ENCODE measurements around the gene CTSL. TPM values are rescaled to one million over a fixed set of nuclear protein-coding genes. Genes with fewer than 3 reads are reported as not detected.
A peak's percentile ranks its signal among the peaks of the same experiment; 100 is the strongest.

CTSL gene
- total and polyA plus RNA-seq, 11 donors: 86.6 to 382 (median 130) TPM

- Histone ChIP-seq H3K27ac (peak overlapping the region in 3 of 12 donors; percentile 70 to 80 (median 80)), H3K9me3 (no peaks in the 10 kb centered on the region), H3K4me3 (no peak overlapping the region), H3K36me3 (no peaks in the 10 kb centered on the region), H3K4me1 (peaks cover 0 to 55% (median 7%) of the 10 kb centered on the region in 12 donors), H3K27me3 (no peaks in the 10 kb centered on the region)
- peak in 1 of 4 donors; percentile 9 for ATAC-seq
- DNase-seq: no peak
- TF ChIP-seq CTCF (IDR thresholded peaks at IDR 0.05) (no peak), POLR2A (IDR thresholded peaks at IDR 0.05) (no peak)
- intact Hi-C loops (cut with DNase I): no loop called here
- 93 to 98% (median 95%) methylated on average over 6 of the region's 6 CpGs for WGBS, 4 donors
These were observed 13.1 kb upstream of the CTSL start for GRCh38 chr9:87712801-87713277.

DNA sequence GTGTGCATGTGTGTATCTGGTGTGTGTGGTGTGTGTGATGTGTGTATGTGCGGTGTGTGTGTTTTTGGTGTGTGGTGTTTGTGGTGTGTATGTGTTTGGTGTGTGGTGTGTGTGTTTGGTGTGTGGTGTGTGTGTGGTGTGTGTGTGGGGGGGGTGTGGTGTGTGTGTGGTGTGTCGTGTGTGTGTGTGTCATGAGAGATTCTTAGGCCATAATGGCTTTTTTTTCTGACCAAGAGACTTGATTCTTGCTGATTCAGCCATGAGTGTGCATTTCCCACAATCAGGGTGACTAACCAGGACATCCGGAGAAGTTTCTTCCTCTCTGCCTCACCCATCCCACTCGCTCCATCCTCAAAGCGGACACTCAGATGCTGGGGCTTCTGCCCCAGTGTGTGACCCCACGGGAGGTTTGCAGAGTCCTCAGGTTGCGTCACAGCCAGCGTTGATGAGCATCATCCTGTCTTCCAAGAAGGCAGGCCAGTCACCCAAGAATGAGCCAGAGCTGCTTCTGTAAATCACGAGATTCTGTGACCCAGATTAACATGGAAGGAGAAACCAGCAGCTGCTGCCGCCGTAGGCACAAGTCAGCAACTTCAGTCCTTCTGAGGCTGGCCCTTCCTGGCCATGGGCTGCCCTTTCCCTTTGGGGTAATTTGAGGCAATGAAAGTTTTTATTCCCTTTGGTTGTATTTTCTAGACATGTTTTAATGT, 12.5 kb upstream of the CTSL start:
- Histone ChIP-seq H3K27ac (peak overlapping the region; percentile 11 to 92 (median 70)), H3K36me3 (no peaks in the 10 kb centered on the region), H3K4me1 (peaks cover 0 to 49% (median 7%) of the 10 kb centered on the region in 12 donors), H3K4me3 (peak overlapping the region in 9 of 12 donors; percentile 2 to 46 (median 24)), H3K27me3 (no peaks in the 10 kb centered on the region), H3K9me3 (no peaks in the 10 kb centered on the region)
- TF ChIP-seq CTCF (IDR thresholded peaks at IDR 0.05): peak in 1 of 12 donors; percentile 6
- TF ChIP-seq POLR2A (IDR thresholded peaks at IDR 0.05): no peak
- ATAC-seq (peak; percentile 74 to 94 (median 92)), DNase-seq (peak; percentile 73 to 92 (median 86))
- intact Hi-C loops (cut with DNase I): no loop called here
- WGBS, 4 donors: 37 to 58% (median 46%) methylated on average over 11 of the region's 11 CpGs

- Histone ChIP-seq H3K9me3 (no peaks in the 10 kb centered on the region), H3K27ac (peak overlapping the region; percentile 11 to 92 (median 70)), H3K4me1 (peaks cover 0 to 44% (median 7%) of the 10 kb centered on the region in 12 donors), H3K36me3 (no peaks in the 10 kb centered on the region), H3K4me3 (peak overlapping the region in 8 of 12 donors; percentile 2 to 46 (median 28)), H3K27me3 (no peaks in the 10 kb centered on the region)
- TF ChIP-seq CTCF (IDR thresholded peaks at IDR 0.05): no peak
- TF ChIP-seq POLR2A (IDR thresholded peaks at IDR 0.05): no peak
- WGBS, 4 donors: 52 to 71% (median 63%) methylated on average over 5 of the region's 5 CpGs
- intact Hi-C loops (cut with DNase I): no loop called here
- peak in 1 of 4 donors; percentile 22 for ATAC-seq
- no peak for DNase-seq
These were observed 12.0 kb upstream of the CTSL start for GRCh38 chr9:87713988-87714330.

- Histone ChIP-seq H3K4me1 (peaks cover 0 to 40% (median 7%) of the 10 kb centered on the region in 12 donors), H3K36me3 (no peaks in the 10 kb centered on the region), H3K27ac (peak overlapping the region in 9 of 12 donors; percentile 5 to 92 (median 70)), H3K27me3 (no peaks in the 10 kb centered on the region), H3K4me3 (no peak overlapping the region), H3K9me3 (no peaks in the 10 kb centered on the region)
- peak in 2 of 5 donors; percentile 57 to 61 for DNase-seq
- peak in 3 of 4 donors; percentile 38 to 64 (median 56) for ATAC-seq
- 59 to 67% (median 65%) methylated on average over 2 of the region's 2 CpGs for WGBS, 4 donors
- no peak for TF ChIP-seq CTCF (IDR thresholded peaks at IDR 0.05)
- TF ChIP-seq POLR2A (IDR thresholded peaks at IDR 0.05): no peak
- intact Hi-C loops (cut with DNase I): no loop called here
These were observed 11.1 kb upstream of the CTSL start for GRCh38 chr9:87714819-87715218.

All from heart left ventricle (tissue), 16 donors.